Measurements from ENCODE around the gene HSPB2.
"Not testable (repeated sequence)": the region's sequence is repeated elsewhere in the genome, so short reads cannot be mapped to it uniquely, and the experiment has no call there.

DNA sequence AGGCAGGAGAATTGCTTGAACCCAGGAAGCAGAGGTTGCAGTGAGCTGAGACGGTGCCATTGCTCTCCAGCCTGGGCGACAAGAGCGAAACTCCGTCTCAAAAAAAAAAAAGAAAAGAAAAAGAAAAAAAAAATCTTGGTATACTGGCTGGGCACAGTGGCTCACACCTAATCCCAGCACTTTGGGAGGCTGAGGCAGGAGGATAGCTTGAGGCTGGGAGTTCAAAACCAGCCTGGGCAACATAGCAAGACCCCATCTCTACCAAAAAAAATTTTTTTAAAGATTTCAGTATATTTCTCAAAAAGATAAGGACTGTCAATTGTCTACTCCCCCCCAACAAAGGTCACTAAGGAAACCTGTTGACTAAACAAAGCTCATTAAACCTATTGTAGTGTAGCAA is 27.5 kb upstream of the HSPB2 start:
- not testable (repeated sequence) for TF ChIP-seq POLR2AphosphoS5 (IDR thresholded peaks at IDR 0.05; ENCODE audit: borderline replicate concordance, low read depth, low read length); EZH2 (IDR thresholded peaks at IDR 0.05); FOXP2 (optimal IDR thresholded peaks at IDR 0.05; ENCODE audit: control extremely low read depth, extremely low read length, insufficient read depth)

Measured in SK-N-MC (cell line).